AG09309 (cell line): ENCODE data around the gene TAS2R41.

ENCODE experiments used
- DNase-seq: peaks from one replicate; pipeline ENCODE4 v3.0.0-alpha.2; 2010; ENCODE audit warnings: low read depth
- H3K4me3 ChIP-seq: 2 replicates; pipeline ENCODE4 v1.5.1; 2011; ENCODE audit warnings: mild to moderate bottlenecking, low read depth, low read length, moderate library complexity; ENCODE audit not compliant: control insufficient read depth
- TF ChIP-seq, protein P1 (sequence below): IDR thresholded peaks from 2 replicates; pipeline ENCODE4 v1.5.1; 2011; ENCODE audit warnings: mild to moderate bottlenecking, low read depth, low read length, inconsistent platforms; ENCODE audit not compliant: insufficient read depth, control insufficient read depth; ENCODE audit errors: missing control alignments

TAS2R41 gene

DNA sequence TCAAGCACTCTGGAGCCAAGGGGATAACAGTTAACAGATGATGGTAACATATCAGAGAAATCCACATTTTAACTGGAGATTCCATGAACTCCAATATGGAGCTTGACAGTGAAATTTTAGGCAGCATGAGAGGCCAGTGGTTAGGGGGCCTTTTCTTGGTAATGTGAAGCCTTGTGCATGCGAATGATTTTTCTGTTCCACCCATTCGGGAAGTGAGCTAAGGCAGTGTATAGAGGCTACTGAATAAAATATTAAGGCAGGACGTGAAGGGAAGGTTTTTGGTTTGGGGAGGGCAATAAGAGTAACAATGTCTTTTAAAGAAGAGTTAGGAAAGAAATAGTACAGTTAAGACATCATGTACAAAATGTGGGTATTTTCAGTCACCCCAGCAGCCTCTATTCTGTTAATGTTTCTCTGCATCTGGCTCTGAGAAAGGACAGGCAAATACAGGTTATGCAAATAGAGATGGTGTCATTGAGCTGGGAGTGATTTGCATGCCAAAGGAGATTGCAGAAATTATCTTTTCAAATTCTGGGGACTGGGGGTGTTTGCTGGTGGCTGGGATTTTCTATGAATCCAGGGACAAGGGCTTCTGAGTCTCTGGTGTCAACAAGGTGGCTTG lies 41.2 kb upstream of the TAS2R41 start:
- no peak for DNase-seq
- TF ChIP-seq, protein P1, sequence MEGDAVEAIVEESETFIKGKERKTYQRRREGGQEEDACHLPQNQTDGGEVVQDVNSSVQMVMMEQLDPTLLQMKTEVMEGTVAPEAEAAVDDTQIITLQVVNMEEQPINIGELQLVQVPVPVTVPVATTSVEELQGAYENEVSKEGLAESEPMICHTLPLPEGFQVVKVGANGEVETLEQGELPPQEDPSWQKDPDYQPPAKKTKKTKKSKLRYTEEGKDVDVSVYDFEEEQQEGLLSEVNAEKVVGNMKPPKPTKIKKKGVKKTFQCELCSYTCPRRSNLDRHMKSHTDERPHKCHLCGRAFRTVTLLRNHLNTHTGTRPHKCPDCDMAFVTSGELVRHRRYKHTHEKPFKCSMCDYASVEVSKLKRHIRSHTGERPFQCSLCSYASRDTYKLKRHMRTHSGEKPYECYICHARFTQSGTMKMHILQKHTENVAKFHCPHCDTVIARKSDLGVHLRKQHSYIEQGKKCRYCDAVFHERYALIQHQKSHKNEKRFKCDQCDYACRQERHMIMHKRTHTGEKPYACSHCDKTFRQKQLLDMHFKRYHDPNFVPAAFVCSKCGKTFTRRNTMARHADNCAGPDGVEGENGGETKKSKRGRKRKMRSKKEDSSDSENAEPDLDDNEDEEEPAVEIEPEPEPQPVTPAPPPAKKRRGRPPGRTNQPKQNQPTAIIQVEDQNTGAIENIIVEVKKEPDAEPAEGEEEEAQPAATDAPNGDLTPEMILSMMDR: no peak
- no peak overlapping the region for H3K4me3 ChIP-seq

DNA sequence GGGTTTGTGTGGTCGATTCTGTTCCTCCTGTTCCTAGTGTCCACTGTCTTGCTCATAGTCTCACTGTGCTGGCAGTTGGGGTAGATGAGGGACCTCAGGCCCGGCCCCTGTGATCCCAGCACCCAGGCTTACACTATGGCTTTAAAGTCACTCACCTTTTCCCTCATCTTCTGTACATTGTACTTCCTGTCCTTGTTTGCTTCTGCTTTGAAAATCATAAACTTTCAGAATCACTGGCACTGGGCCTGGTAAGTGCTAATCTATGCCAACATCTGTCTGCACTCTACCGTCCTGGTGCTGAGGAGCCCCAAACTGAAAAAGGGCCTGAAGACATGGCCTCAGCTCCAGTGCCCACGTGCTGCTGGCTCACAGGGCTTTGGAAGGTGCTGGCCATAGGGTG lies 40.1 kb upstream of the TAS2R41 start:
- no peak overlapping the region for H3K4me3 ChIP-seq
- TF ChIP-seq, protein P1: no peak
- DNase-seq: no peak

DNA sequence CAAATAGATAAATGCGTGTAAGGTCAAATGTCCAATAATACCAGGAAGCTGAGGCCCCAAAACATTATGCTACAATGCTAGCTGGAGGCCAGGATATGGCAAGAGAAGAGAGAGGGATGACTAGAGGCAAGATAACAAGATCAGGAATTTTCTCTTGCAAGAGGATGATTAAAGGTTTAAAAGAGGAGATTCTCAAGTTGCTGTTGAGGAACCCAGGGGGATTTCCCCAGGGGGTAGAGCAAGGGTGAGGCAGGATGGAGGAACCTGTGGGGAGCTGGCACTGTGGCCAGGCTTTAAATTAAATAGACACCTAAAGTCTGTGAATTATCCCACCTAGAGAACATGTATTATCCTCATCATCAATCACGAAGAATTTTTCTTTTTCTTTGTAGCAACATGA lies 37.8 kb upstream of the TAS2R41 start:
- DNase-seq: no peak
- no peak overlapping the region for H3K4me3 ChIP-seq
- TF ChIP-seq, protein P1: no peak

DNA sequence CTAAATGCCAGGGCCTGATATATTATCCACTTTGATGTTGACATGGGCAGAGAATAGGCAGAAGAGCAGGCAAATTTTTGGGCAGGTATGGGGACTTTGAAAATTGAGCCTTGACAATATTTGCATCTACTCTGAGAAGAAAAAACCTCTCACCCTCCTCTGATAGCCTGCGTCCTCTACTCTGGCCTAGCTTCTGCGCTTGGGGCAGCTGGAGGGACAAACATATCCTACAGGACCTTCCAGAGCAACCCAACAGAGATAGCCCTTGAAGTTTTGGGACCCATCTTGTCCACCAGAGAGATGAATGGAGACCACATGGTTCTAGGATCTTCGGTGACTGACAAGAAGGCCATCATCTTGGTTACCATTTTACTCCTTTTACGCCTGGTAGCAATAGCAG lies 34.5 kb upstream of the TAS2R41 start, which contains the start of gene TAS2R60:
TAS2R60 (plus strand) TSS at position 301 of the 400 bp plus-strand sequence; CDS start at position 301, 0 bp downstream.
- no peak for DNase-seq
- TF ChIP-seq, protein P1: no peak
- no peak within 1 kb of the TSS for H3K4me3 ChIP-seq

DNA sequence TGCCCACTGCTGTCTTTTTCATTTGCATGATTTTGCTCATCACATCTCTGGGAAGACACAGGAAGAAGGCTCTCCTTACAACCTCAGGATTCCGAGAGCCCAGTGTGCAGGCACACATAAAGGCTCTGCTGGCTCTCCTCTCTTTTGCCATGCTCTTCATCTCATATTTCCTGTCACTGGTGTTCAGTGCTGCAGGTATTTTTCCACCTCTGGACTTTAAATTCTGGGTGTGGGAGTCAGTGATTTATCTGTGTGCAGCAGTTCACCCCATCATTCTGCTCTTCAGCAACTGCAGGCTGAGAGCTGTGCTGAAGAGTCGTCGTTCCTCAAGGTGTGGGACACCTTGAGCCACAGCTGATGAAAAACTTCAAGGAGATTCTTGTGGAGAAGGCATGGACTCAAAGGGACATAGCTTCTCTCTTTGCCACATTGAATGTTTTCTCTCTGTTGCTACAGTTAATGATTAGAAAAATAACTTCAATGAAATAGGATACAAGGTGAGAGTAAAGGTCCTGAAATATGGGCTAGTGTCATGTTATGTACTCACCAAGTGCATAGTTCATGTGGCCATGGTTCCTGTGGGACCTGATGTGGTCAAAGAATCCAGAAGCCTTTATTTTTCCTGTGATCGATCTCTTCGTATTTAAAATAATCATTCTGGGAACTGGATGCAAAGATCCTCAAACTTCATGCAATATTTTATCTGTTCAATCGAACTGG lies 33.5 kb upstream of the TAS2R41 start:
- no peak for DNase-seq
- H3K4me3 ChIP-seq: no peak overlapping the region
- TF ChIP-seq, protein P1: no peak

DNA sequence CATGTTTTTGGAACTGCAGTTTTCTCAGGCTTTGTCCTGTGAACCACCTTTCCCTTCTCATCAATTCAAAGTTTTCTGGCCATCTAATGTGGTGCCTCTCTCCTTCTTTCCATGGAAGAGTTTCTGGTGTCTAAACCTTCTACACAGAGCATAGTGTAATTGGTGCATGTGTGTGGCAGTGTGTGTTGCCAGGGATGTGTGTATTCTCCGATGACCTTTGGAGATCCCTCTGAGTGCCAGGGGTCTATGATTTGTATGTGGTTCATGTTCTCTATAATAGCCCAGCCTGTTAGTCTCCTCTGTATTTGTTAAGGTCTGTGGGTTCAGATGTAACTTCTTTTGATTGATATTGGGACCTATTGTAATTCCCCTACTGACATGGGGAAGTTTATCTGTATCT lies 32.9 kb upstream of the TAS2R41 start:
- no peak overlapping the region for H3K4me3 ChIP-seq
- no peak for DNase-seq
- TF ChIP-seq, protein P1: no peak
